Activated T-helper 1 cell treated with anti-CD3 and anti-CD28 coated beads, Interleukin-2, amount 50 U/mL, for 16 hours (primary cell): Measurements from ENCODE around the gene DIPK1B.

ENCODE experiments used
- DNase-seq, 2 donors: peaks; one replicate each; pipeline ENCODE4 v3.0.0-alpha.2; 2020; ENCODE audit warnings: low read depth in 1 of 2, low spot score in 1 of 2

DIPK1B gene

DNA sequence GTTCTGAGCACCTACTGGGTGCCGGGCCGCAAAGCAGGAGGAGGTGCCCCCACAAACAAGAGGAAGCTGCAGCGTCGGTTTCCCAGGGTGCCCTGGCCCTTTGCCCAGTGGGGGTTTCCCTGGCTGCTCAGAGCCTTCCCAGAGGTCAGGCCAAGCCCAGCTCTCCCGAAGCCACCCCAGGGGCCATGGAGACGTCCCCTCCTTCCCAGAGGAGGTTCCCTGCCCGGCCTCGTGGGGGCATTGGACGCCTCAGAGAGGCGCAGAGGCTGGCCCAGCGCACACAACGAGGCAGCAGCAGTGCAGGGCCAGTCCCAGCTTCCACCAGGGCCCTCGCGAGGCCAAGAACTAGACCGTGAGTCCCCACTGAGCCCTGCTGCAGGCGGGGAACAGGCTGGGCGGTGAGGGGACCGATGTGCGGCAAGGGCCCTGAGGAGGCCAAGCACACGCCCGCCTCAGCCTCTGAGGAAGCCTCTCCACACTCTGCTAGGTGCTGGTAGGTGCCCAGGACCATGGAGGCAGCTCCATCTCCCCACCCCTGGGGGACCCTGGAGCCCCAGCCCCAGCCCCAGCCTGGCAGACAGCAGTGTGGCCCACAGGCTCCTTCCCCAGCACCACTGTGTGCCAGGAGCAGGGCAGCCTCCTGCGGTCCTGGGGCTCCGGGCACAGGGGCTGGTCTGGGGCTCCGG is 7.0 kb downstream of the DIPK1B start:
- no peak for DNase-seq

DNA sequence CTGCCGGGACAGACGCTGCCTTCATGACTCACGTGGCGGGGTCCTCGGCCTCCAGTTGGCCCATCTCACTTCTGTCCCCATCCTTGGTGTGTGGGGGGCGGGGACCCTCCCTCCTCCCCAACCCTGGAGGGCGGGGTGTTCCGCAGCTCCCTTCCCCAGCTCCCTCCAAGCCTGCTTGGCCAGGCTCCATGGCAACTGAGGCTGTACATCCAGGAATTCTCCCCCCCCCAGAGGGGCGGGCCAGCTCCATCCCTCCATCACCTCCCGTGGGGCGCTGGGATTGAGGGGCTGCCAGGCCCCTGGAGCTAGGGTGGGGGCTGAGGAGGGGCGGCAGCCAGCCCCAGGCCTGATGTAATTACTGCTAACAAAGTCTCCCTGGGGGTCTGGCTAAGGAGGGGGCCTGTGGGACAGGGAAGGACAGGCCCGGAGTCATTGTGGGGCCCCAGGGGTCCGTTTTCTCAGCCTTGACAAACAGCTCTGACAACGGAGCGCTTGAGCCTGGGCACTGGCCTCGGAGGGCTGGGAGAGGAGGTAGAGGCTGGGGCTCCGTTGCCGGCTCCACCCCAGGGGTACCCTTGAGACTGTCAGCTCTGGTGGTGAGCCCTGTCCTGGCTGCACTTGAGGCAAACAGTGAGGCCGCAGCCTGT is 8.0 kb downstream of the DIPK1B start:
- no peak for DNase-seq

DNA sequence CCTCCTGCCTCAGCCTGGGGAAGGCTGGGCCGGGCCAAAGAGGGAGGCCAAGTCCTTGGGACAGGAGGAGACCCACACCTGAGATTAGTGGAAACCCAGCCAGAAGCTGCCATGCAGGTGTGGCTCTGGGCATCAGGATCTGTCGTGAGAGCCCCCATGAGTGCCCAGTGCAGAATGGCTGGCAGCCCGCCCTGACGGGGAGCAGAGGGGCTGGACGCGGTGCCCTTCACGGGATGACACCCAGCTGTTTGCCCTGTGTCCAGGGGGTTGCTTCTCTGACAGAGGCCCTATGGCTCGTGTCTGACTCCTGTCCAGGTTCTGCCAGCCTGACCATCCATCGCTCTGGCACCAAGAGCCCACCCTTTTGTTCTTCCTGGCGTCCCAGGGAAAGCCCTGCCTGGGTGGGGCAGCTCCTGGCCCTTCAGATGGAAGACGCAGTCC is 8.5 kb downstream of the DIPK1B start:
- DNase-seq = no peak

DNA sequence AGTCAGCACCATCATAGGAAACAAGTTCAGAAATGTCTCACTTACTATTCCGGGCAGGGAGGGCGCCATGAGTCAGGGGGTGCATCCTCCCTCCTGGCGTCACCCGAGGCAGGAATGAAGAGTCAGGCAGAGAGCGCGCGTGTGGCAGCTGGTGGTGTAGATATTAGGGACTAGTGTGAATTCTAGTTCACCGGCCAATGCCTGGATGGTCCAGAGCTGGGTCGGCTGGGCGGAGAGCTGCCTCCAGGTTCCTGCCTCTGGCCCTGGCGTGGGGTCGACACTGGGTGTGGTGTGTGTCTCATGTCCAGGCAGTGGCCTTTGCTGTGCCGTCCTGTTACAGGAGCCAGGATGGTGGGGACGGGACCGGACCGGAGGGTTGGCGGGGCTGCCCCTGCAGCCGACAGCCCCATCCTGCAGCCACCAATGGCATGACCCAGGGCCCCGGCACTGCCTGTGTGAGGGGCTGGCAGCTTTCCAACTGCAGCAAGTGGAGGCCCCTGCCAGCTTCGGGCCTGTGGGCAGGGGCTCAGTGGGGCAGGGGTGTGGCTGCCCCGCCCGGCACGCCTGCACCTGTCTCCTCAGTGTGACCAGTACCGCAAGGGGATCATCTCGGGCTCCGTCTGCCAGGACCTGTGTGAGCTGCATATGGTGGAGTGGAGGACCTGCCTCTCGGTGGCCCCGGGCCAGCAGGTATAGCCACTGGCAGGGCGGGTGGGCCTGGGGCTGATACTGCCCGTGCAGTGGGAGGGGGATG is 9.1 kb downstream of the DIPK1B start:
- no peak for DNase-seq

DNA sequence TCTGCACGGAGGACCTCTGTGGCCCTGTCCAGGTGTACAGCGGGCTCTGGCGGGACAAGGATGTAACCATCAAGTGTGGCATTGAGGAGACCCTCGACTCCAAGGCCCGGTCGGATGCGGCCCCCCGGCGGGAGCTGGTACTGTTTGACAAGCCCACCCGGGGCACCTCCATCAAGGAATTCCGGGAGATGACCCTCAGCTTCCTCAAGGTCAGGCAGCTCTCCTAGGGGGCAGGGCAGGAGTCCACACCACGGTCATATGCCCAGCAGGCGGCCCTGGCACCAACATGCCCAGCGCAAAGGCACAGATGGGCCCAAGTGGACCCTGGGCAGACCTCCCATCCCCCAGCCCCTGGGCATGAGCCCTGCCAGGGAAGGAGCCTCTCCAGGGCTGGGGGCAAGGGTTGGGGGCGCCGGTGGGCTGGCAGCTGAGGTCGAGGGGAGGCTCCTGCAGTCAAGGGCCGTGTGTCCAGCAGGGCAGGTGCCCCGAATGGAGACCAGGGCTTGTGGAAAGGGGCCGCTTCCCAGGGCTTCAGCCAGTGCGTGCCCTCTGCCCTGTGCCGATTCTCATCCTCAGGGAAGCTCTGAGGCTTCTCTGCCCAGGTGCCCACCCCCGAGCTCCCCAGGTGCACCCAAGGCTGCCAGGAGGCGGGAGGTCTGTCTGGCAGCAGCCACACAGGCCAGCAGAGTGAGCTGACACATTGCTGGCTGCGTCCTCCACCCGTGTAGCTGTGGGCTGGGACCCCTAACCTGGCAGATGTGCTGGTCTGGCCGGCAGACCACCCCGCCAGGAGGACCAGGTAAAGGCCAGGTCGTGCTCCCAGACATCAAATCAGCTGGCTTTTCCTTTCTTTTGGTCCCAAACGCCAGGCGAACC is 10.0 kb downstream of the DIPK1B start:
- DNase-seq = no peak

DNA sequence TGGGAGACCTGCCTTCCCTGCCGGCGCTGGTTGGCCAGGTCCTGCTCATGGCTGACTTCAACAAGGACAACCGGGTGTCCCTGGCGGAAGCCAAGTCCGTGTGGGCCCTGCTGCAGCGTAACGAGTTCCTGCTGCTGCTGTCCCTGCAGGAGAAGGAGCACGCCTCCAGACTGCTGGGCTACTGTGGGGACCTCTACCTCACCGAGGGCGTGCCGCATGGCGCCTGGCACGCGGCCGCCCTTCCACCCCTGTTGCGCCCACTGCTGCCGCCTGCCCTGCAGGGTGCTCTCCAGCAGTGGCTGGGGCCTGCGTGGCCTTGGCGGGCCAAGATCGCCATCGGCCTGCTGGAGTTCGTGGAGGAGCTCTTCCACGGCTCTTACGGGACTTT is 10.6 kb downstream of the DIPK1B start:
- DNase-seq = no peak

DNA sequence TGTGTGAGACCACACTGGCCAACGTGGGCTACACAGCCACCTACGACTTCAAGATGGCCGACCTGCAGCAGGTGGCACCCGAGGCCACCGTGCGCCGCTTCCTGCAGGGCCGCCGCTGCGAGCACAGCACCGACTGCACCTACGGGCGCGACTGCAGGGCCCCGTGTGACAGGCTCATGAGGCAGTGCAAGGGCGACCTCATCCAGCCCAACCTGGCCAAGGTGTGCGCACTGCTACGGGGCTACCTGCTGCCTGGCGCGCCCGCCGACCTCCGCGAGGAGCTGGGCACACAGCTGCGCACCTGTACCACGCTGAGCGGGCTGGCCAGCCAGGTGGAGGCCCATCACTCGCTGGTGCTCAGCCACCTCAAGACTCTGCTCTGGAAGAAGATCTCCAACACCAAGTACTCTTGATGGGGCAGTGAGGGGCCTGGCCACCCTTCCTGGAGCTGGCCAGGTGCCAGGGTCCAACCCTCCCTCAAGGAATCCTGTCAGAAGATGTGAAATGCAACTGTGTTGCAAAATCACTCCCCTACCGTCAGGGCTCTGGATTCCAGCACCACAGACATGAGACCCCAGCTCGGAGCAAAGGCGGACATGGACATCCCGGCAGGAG is 11.1 kb downstream of the DIPK1B start:
- no peak for DNase-seq

DNA sequence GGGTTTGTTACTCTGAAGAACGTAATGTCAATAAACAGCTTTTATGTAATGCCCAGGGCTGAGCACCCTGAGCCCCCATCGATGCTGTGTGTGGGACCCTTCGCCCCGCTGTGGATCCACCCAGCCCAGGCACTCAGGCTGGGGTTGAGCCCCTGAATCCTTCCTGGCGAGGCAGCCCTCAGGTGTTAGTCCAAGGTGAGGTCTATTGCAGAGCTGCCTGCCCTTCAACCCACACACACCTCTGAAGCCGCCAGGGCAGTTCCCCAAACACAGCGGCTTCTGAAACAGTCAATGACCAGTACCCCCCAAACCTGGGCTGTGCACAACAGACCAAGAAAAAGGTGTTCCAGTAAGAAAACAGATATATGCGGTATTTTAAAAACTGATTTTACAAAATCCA is 11.6 kb downstream of the DIPK1B start:
- DNase-seq = no peak

DNA sequence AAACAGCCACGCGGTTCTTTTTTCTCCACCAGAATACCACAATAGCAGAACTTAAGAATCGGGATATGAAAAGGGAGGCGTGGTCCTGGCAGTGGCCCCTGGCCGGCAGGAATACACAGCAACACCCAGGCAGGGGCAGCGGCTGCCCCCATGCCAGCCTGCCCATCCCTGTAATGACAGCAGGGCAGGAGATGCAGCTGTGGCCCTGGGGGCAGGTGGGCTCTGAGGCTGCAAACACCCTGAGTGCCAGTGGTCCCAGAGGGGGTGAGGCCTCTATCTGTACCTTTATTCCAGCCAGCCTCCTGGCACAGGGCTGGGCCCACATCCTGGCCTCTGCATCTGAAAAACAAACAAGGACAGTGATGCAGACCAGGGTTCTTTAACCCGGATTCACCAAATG is 12.4 kb downstream of the DIPK1B start:
- no peak for DNase-seq

DNA sequence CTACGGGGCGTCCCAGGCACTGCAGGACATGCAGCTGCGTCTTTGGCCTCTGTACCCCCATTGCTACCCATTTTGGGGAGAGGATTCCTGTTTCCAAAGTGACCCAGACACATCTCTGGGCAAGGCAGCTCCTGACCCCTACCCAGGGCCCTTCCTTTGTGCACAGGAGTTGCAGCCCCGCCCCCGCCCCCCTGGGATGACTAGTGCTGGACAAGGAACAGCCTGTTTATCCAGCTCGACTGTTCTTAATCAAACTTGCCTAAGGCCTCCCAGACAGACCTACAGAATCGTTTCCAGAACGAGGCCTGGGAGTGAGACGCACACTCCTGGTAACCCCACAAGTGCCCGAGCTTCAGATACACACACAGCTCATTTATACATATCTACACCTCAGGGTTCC is 13.2 kb downstream of the DIPK1B start:
- DNase-seq = no peak

DNA sequence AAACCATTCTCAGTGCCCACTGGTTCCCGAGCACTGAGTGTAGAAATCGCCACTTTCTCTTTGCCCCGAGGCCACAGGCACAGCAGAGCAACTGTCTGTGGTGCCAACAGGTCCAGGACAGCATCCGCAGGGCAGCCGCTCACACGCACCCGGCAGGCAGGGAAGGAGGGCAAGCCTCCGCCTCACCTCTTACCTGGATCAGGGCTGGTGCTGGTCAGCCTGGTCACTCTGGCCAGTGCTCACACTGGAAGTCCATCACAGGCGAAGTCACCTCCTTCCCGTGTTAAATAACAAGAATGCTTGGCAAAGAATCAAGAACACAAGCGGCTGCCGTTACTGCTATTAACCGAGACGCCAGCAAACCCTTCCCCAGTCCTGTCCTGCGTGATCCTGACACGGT is 13.7 kb downstream of the DIPK1B start:
- DNase-seq = no peak

DNA sequence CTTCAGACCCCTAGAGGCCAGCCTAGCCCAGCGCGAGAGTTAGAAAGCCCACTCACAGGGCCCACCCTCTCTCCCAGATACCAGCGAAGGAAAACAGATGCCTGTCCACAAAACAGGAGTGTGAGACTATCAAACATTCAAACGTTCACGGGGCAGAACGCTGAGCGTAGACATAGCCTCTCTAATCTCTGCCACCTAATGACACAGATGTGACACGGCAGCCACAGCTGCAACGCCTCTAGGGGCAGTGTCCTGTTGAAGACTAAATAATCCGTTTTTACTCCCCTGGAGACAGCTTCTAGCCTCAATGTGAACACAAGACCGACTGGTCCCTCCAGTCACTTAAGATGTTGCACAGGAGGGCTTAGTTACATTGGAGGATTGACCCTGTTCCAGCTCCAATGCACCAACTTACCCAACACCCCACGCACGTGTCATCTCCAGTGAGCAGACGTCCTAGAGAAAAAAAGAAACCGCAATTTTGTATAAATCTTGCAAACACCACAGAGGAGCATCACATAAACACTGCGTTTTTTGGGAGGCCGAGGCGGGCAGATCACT is 14.3 kb downstream of the DIPK1B start:
- DNase-seq = no peak

DNA sequence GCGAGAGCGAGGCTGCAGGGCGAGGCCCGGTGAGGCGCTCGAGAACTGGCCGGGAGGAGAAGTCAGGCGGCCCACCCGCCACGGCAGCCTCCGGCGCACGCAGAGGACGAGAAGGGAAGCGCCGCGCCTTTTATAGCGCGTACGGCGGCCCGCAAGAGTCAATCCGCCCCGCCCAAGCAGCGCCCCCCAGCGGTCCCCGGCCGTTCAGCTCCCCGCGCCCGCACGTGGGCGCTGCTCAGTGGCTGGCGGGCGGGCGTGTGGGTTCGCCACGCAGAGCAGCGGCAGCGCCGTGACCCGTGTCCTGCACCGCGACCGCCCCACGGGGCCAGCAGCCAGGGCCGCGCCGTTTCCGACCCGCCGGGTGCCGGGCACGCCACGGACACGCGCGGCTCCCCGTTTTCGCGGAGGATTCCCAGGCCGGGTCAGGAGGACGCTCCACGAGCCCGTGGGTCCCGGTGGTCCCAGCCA is 15.7 kb downstream of the DIPK1B start:
- peak; percentile 89 to 91 for DNase-seq

DNA sequence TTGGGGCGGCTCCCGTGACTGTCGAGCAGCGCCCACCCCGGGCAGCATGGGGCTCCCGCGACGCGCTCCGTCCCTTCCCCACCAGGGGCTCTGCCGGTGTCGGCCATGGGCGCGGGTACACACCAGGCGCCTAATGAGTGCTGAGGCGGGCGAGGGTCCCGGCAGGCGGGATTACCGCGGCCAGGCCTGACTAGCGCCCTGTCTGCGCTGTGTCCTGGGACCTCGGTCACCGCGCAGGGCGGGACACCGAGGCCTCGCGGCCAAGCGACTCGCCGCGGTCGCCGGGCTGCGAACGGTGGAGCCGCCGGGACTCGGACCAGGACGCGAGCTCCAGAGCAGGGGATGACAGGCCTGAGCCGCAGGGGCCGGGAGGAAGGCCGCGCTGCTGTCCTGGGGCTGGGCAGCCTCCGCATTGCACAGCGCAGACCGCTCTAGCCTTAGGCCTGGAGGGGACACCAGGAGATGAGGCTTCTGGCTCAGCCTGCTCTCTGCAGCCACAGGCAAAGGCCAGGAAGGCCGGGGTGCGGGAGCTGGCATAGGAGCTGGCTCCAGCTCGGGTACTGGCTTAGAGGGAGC is 16.3 kb downstream of the DIPK1B start:
- DNase-seq = no peak

DNA sequence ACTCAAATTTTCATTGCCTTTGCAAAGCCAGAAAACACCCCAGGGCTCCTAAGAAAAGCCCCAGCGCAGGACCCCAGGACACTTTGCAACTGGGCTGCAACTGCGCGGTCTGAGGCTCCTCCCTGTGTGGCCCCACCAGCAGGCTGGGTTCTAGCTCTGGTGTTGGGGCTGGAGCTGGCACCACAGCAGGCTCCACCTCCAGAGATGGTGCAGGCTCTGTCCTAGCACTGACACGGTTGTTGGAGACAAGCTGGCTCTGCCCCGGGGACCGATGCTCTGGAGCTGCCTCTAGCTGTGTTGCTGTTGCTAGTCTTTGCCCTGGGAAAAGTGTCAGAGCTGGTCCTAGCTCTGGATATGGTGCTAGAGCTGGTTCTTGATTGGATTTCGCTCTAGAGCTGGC is 16.8 kb downstream of the DIPK1B start:
- no peak for DNase-seq

DNA sequence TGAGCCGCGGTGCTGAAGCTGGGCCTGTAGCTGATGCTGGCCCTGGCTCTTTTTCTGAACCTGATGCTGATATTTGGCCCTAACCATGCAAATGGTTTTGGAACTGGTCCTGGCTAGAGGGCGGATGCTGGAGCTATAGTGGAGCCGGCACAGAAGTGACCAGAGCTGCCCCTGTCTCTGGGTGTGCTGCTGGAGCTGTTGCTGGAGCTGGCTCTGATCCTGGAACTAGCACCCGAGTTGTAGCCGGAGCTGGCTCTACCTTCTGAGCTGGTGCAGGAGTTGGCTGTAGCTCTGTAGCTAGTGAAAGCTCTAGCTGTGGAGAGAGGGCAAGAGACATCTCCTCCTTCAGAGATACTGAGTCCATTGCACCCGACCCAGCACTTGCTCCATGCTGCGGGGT is 17.6 kb downstream of the DIPK1B start:
- no peak for DNase-seq

DNA sequence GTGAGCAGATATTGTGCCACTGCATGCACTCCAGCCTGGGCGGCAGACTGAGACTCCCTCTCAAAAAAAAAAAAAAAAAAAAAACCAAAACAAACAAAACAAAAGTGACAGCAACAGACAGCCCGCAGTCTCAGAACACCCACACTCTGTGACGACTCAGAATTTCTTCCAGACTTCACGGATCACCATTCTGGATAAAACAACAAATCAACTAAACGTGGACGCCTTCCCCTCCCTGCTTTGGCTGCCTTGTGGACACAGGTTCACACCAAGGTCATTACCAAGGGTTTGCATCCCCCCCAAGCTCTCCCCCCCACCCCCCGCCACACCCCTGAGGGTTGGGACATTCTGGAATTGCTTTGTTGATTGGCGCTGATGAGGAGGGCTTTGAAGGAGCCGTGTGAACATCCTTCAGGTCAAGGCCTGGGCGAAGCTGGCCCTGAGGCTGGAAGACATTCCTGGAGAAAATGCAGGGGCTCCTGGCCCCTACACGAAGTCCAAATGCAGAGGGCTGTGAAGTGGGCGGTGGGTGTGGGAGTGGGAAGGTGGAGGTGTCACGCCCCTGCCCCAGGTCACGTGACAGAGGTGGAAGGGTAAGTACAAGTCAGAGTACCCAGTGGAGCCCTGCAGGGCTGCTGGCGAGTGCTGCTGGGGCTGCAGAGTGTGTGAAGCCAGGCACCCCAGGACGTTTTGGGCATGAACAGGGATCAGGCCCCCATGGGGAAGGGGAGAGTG is 20.2 kb downstream of the DIPK1B start:
- no peak for DNase-seq

DNA sequence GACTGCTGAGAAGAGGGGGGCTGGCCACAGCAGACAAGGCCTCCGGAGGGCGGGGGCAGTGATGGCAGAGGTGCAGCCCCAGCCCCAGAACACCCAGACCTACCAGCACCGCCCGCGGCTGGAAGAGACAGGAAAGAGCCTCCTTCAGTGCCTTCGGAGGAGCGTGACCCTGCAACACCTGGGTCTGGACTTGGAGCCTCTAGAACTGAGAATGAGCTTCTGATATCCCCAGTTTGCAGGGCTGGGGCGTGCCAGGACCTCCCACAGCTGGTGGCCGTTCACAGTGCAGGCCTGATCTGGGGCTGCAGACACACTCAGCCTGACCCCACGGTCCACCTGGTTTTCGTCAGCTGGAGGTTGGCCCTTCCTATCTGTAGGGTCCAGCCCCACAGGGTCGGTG is 21.2 kb downstream of the DIPK1B start:
- DNase-seq = no peak

DNA sequence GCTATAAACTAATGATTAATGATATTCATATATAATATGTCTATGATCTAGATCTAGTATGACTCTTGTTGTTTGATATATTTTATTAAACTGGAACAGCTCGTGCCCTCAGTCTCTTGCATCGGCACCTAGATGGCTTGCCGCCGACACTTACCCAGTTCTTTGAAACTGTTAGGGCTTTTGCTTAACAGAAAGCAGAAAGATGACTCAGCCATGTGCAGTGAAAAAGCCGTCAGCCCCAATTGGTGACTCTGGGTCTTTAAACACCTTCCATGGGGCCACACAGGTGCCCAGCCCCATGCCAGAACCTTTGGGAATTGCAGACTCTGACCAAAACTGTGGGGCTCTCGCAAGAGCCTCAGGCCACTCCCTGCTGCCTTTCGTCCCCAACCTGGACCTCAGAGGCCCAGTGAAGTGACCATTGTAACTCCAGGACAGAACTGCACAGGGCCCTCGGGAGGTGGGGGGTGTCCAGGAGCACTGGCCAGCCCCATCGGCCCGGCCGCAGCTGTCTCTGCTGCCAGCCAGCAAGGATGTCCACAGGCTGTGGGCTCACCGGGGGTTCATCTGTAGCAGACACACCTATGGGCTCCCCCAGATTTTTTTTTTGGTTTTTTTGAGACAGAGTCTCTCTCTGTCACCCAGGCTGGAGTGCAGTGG is 22.6 kb downstream of the DIPK1B start:
- DNase-seq = no peak
